B cell (primary cell): ENCODE data around the gene LENG9. TPM values are rescaled to one million over a fixed set of nuclear protein-coding genes. Genes with fewer than 3 reads are reported as not detected.
A peak's percentile ranks its signal among the peaks of the same experiment; 100 is the strongest.

Experiments used
- ATAC-seq: fragments of 200-7000 bp; cut with Tn5 transposase; one replicate; pipeline ENCODE4 v1.10.0; 2021; ENCODE audit warnings: low read depth, mild to moderate bottlenecking, moderate number of reproducible peaks, moderate library complexity
- CTCF ChIA-PET: fragments of 350-600 bp; sonication (Branson Sonifier 250); formaldehyde crosslinking; loops from one replicate; lab custom pipeline; 2021; ENCODE audit warnings: antibody characterized with exemption, inconsistent platforms; lab: Charles Lee
- POLR2A ChIA-PET: fragments of 350-600 bp; sonication (Branson Sonifier 250); formaldehyde crosslinking; loops from one replicate; lab custom pipeline; 2021; ENCODE audit warnings: antibody characterized with exemption; lab: Charles Lee
- DNase-seq: peaks from one replicate; pipeline ENCODE4 v3.0.0; 2013
- H2AFZ ChIP-seq: 2 replicates; pipeline ENCODE4 v1.6.1; 2012; ENCODE audit warnings: mild to moderate bottlenecking, low read depth, low read length; ENCODE audit not compliant: insufficient read depth, poor library complexity, severe bottlenecking
- H3K27ac ChIP-seq, 2 donors: 1 replicate in 1 of 2; 2 replicates in 1 of 2; pipeline ENCODE4 v1.5.1; 2012 to 2013; ENCODE audit warnings: low read length in 2 of 2, mild to moderate bottlenecking in 2 of 2, moderate library complexity in 1 of 2
- H3K27me3 ChIP-seq, 4 experiments: fragments of 200-600 bp in 1 of 4; sonication (generic) in 1 of 4; replicated peaks in 1 of 4; 1 replicate in 2 of 4; 2 replicates in 2 of 4; pipeline versions ENCODE4 v1.6.1 to v1.7.0; 2013 to 2016; ENCODE audit warnings: low read length in 3 of 4, mild to moderate bottlenecking in 2 of 4, mixed read lengths in 1 of 4, moderate library complexity in 1 of 4; ENCODE audit not compliant: insufficient read depth in 4 of 4, control insufficient read depth in 3 of 4; ENCODE audit errors: control extremely low read depth in 1 of 4
- H3K36me3 ChIP-seq, 2 experiments: replicated peaks in 1 of 2; 1 replicate in 1 of 2; 2 replicates in 1 of 2; pipeline versions ENCODE4 v1.6.1 to v1.7.1; 2013; ENCODE audit warnings: low read length in 1 of 2; ENCODE audit not compliant: insufficient read depth in 2 of 2, control insufficient read depth in 1 of 2; ENCODE audit errors: control extremely low read depth in 1 of 2, extremely low read depth in 1 of 2
- H3K4me1 ChIP-seq, 2 donors: fragments of 200-600 bp in 1 of 2; sonication (generic) in 1 of 2; 1 replicate in 1 of 2; 2 replicates in 1 of 2; pipeline versions ENCODE4 v1.5.1 to v1.6.1; 2013 to 2017; ENCODE audit warnings: low read length in 2 of 2; ENCODE audit not compliant: control insufficient read depth in 2 of 2, insufficient read depth in 2 of 2
- H3K4me2 ChIP-seq: replicated peaks from 2 replicates; pipeline ENCODE3; 2012; ENCODE audit warnings: mild to moderate bottlenecking, low read depth, low read length; ENCODE audit not compliant: poor library complexity, severe bottlenecking
- H3K4me3 ChIP-seq, 5 experiments: fragments of 200-600 bp in 1 of 5; sonication (generic) in 1 of 5; 1 replicate in 3 of 5; 2 replicates in 2 of 5; pipeline versions ENCODE4 v1.5.1 to v1.7.0; 2011 to 2016; ENCODE audit warnings: low read length in 4 of 5, mild to moderate bottlenecking in 4 of 5, low read depth in 2 of 5, control low read depth in 1 of 5, moderate library complexity in 1 of 5; ENCODE audit not compliant: insufficient read depth in 1 of 5; ENCODE audit errors: control extremely low read depth in 1 of 5, extremely low read depth in 1 of 5
- H3K79me2 ChIP-seq: fragments of 200-600 bp; sonication (generic); one replicate; pipeline ENCODE4 v1.6.0; 2016; ENCODE audit warnings: low read length; ENCODE audit not compliant: control insufficient read depth, insufficient read depth
- H3K9ac ChIP-seq: fragments of 200-600 bp; sonication (generic); 2 replicates; pipeline ENCODE4 v1.6.1; 2017; ENCODE audit warnings: mild to moderate bottlenecking, low read length, moderate library complexity
- H3K9me3 ChIP-seq, 3 donors: one replicate each; pipeline versions ENCODE4 v1.6.1 to v1.7.1; 2013; ENCODE audit warnings: low read length in 2 of 3; ENCODE audit not compliant: control insufficient read depth in 2 of 3, insufficient read depth in 1 of 3; ENCODE audit errors: control extremely low read depth in 1 of 3
- H4K20me1 ChIP-seq: 2 replicates; pipeline ENCODE4 v1.6.0; 2012; ENCODE audit warnings: mild to moderate bottlenecking, low read length; ENCODE audit not compliant: insufficient read depth, control insufficient read depth, poor library complexity, severe bottlenecking
- H3K27ac Mint-ChIP-seq: one replicate; pipeline ENCODE4 v1.8.0; 2021; ENCODE audit warnings: mixed read lengths
- H3K27me3 Mint-ChIP-seq: one replicate; pipeline ENCODE4 v1.8.0; 2021; ENCODE audit warnings: mixed read lengths
- H3K4me1 Mint-ChIP-seq: one replicate; pipeline ENCODE4 v1.8.0; 2021; ENCODE audit warnings: mixed read lengths
- H3K4me3 Mint-ChIP-seq: one replicate; pipeline ENCODE4 v1.8.0; 2021; ENCODE audit warnings: mixed read lengths
- H3K9me3 Mint-ChIP-seq: one replicate; pipeline ENCODE4 v1.8.0; 2022; ENCODE audit warnings: mixed read lengths; ENCODE audit not compliant: insufficient read depth
- EZH2 ChIP-seq: IDR thresholded peaks from 2 replicates; pipeline ENCODE4 v1.6.1; 2012; ENCODE audit warnings: borderline replicate concordance, low read depth, mild to moderate bottlenecking, moderate library complexity, low read length; ENCODE audit not compliant: insufficient read depth, poor library complexity, severe bottlenecking
- WGBS: methylation state at CpG from one replicate; pipeline ENCODE4 v1.1.5; 2013; ENCODE audit warnings: missing lambda C conversion rate; ENCODE audit not compliant: insufficient coverage; 5-methylcytosine and 5-hydroxymethylcytosine counted together
- intact Hi-C: fragments of 100-400 bp; cut with micrococcal nuclease; formaldehyde crosslinking; loops from one replicate; pipeline ENCODE4 v1.10.0; 2022
- polyA plus RNA-seq: library from polyadenylated mRNA; depleted of rRNA; stranded (reverse); fragments of >200 nt; gene quantifications from 2 replicates; pipeline ENCODE4 v1.2.3, GENCODE V29; 2012
- total RNA-seq, 2 donors: library from RNA; stranded (reverse); fragments of 120-200 nt in 1 of 2; gene quantifications; 1 replicate in 1 of 2; 2 replicates in 1 of 2; pipeline versions ENCODE4 v1.2.3 to v1.2.4, GENCODE V29; 2013 to 2022
- TF ChIP-seq, protein P1 (sequence below): fragments of 200-600 bp; IDR thresholded peaks from one replicate; pipeline ENCODE4 v1.8.0; 2022; ENCODE audit warnings: antibody characterized with exemption, mild to moderate bottlenecking

Gene LENG9
- total and polyA plus RNA-seq, 2 donors (not counting 1 experiment from before 2014, with no cell fraction given) = 4.6 to 6.6 TPM

DNA sequence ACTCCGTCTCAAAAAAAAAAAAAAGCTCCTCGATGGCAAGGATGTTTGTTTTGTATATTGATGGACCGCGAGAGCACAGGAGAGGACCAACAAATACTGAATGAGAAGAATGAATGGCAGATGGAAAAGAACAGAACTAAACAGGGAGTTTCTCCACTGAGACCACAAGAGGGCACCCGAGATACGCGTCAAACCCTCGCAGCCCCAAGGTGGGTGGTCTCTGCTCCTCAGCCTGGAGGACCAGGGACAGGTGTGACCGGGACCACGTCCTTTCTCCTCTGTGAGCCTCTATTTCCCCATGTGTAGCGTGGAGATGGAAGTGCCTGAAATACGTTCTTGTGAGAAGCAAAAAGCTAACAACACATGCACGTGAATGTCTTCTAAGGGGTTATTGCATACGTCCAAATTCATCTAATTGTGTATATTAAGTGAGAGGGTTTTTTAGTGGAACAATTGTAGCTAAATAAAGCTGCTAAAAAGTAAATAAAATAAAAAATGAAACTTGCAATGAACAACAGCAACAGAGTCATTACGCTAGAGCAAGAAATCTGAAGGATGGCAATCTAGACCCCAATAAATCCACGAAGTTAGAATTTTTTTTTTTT is 17.9 kb upstream of the LENG9 start:
- H3K4me1 Mint-ChIP-seq = peaks cover 20% of the 10 kb centered on the region
- POLR2A ChIA-PET = no interaction called here
- no peak overlapping the region for H2AFZ ChIP-seq

DNA sequence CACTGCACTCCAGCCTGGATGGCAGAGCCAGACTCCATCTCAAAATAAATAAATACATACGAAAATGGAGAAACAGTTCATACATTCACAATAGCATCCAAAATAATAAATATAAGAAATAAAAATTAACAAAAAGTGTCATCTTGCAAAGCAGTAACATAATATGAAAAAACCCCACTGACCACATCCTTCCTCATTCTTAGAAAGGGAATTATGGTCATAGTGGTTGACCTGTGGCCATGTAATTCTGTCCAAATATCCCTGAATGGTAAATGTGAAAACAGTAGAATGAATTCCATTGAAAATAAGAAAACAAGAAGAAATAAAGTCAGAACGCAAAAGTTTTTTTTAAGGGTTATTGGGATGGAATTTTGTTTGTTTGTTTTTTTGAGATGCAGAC is 16.5 kb upstream of the LENG9 start:
- POLR2A ChIA-PET = interaction anchor here (0.7 kb wide), 1 partner anchor 18 kb away, joined by 3 read pairs; no protein-coding TSS in a partner anchor
- Mint-ChIP-seq H3K27me3 (peaks cover 36% of the 10 kb centered on the region), H3K4me3 (no peak overlapping the region), H3K4me1 (peaks cover 20% of the 10 kb centered on the region), H3K27ac (peak overlapping the region; percentile 29), H3K9me3 (no peaks in the 10 kb centered on the region)
- Histone ChIP-seq H3K4me1 (peaks cover 15 to 24% of the 10 kb centered on the region in 2 donors), H3K4me2 (no peak overlapping the region), H4K20me1 (no peaks in the 10 kb centered on the region), H3K27me3 (peaks cover 0 to 21% (median 9%) of the 10 kb centered on the region in 4 experiments), H3K9ac (no peak overlapping the region), H3K79me2 (no peaks in the 10 kb centered on the region), H3K36me3 (no peaks in the 10 kb centered on the region), H3K4me3 (no peak overlapping the region), H2AFZ (no peak overlapping the region), H3K27ac (no peak overlapping the region), H3K9me3 (no peaks in the 10 kb centered on the region)
- no CpG with 5 or more reads among the region's 2 CpGs for WGBS
- CTCF ChIA-PET = interaction anchor here (1.1 to 7.2 kb wide), 8 partner anchors 49 to 439 kb away, joined by 3 to 246 read pairs (median 8); no protein-coding TSS in a partner anchor
- intact Hi-C loops = loop anchor here (10.0 kb wide), 1 partner anchor 435 kb away; no protein-coding TSS in a partner anchor
- TF ChIP-seq, protein P1, sequence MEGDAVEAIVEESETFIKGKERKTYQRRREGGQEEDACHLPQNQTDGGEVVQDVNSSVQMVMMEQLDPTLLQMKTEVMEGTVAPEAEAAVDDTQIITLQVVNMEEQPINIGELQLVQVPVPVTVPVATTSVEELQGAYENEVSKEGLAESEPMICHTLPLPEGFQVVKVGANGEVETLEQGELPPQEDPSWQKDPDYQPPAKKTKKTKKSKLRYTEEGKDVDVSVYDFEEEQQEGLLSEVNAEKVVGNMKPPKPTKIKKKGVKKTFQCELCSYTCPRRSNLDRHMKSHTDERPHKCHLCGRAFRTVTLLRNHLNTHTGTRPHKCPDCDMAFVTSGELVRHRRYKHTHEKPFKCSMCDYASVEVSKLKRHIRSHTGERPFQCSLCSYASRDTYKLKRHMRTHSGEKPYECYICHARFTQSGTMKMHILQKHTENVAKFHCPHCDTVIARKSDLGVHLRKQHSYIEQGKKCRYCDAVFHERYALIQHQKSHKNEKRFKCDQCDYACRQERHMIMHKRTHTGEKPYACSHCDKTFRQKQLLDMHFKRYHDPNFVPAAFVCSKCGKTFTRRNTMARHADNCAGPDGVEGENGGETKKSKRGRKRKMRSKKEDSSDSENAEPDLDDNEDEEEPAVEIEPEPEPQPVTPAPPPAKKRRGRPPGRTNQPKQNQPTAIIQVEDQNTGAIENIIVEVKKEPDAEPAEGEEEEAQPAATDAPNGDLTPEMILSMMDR = no peak
- ATAC-seq (no peak), DNase-seq (no peak)

More for the DNA sequence above, 17.9 kb upstream of the LENG9 start:
- Histone ChIP-seq H3K36me3 (no peaks in the 10 kb centered on the region), H3K79me2 (no peaks in the 10 kb centered on the region), H3K4me3 (no peak overlapping the region), H3K4me2 (no peak overlapping the region), H3K9ac (no peak overlapping the region), H3K27me3 (peaks cover 0 to 21% (median 9%) of the 10 kb centered on the region in 4 experiments), H3K9me3 (no peaks in the 10 kb centered on the region), H3K4me1 (peaks cover 15 to 24% of the 10 kb centered on the region in 2 donors), H4K20me1 (no peaks in the 10 kb centered on the region), H3K27ac (no peak overlapping the region)
- peak; percentile 80 for DNase-seq
- CTCF ChIA-PET = interaction anchor here (0.7 to 7.2 kb wide), 26 partner anchors 8 to 700 kb away, joined by 3 to 246 read pairs (median 5); partner anchors contain the start of genes LENG8, LILRB4 and MBOAT7
- Mint-ChIP-seq H3K4me3 (peak overlapping the region; percentile 42), H3K27ac (peak overlapping the region; percentile 38), H3K27me3 (peaks cover 45% of the 10 kb centered on the region), H3K9me3 (no peaks in the 10 kb centered on the region)
- intact Hi-C loops = loop anchor here (1.0 to 10.0 kb wide), 2 partner anchors 195 to 433 kb away; no protein-coding TSS in a partner anchor
- 20% methylated on average over 10 of the region's 16 CpGs for WGBS
- ATAC-seq = peak; percentile 62
- TF ChIP-seq, protein P1 = peak; percentile 84
- no peak for TF ChIP-seq EZH2
